Measurements from ENCODE around the gene EPB41L1.

The EPB41L1 gene

DNA sequence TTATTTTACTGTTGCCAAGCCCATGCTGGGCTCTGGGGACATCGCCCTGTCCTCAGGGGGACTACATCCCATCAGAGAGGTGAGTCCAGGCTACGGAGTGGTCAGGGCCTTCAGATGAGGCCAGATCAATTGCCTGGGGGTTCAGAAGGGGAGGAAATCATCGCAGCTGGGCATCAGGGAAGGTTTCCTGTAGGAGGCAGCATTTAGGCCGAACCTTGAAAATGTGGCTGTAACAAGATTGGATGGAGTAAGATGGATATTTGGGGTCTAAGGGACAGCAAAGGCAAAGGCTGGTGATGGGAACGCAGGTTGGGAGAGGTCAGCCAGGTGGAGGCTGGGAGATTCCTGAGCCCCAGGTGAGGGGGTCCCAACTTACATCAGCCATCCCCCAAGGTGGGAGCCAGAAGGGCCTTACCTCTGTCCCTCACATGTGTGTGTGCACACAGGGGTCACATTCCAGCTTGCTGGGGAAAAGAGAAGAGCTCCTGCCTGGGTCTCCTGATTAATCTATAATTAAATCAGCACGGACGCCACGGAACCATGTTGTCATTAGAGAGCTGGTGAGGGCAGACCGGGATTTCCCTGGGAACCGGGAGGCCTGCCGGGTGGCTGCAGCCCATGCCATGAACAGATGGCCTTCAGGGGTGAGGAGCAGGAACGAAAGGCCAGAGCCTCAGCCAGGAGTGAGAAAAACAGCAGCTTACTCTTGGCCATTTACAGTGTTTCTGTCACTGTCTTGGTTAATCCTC, 121.1 kb downstream of the EPB41L1 start:
- no peak overlapping the region for H3K27ac Mint-ChIP-seq
- H3K27me3 Mint-ChIP-seq, result peaks cover 20% of the 10 kb centered on the region
- no peaks in the 10 kb centered on the region for H3K36me3 Mint-ChIP-seq
- no peak overlapping the region for H3K4me3 Mint-ChIP-seq
- H3K9me3 Mint-ChIP-seq, result no peaks in the 10 kb centered on the region
- CTCF ChIA-PET, result no interaction called here
- H3K4me1 Mint-ChIP-seq, result no peaks in the 10 kb centered on the region
- no peak for DNase-seq

GRCh38 chr20:36277546-36277945, 123.0 kb downstream of the EPB41L1 start:
- Mint-ChIP-seq H3K4me3 (no peak overlapping the region), H3K36me3 (no peaks in the 10 kb centered on the region), H3K4me1 (no peaks in the 10 kb centered on the region), H3K27me3 (peaks cover 26% of the 10 kb centered on the region), H3K27ac (no peak overlapping the region), H3K9me3 (no peaks in the 10 kb centered on the region)
- DNase-seq, result no peak
- CTCF ChIA-PET, result no interaction called here

DNA sequence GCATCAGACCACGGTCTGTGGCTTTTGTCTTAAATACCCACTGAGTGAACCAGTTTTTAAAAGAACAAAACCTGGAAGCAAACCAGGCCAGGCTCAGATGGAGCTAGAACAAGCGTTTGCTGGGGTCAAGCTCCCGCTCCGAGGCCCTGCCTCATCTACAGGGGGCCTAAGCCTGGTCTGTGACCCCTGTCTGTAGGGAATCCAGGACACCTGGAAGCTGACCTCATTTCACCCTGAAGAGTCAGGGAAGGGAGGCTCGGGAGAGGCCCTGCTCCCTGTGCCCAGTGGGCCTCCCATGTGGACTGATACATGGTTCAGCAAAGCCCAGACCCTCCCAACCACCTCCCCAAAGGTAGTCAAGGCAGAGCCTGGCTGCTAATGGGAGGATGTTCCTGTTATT, 124.8 kb downstream of the EPB41L1 start:
- Mint-ChIP-seq H3K27me3 (peaks cover 23% of the 10 kb centered on the region), H3K4me1 (no peaks in the 10 kb centered on the region), H3K27ac (no peak overlapping the region), H3K36me3 (no peaks in the 10 kb centered on the region), H3K4me3 (no peak overlapping the region), H3K9me3 (no peaks in the 10 kb centered on the region)
- CTCF ChIA-PET, result interaction anchor here (0.7 kb wide), 1 partner anchor 287 kb away, joined by 3 read pairs; no protein-coding TSS in a partner anchor
- no peak for DNase-seq

DNA sequence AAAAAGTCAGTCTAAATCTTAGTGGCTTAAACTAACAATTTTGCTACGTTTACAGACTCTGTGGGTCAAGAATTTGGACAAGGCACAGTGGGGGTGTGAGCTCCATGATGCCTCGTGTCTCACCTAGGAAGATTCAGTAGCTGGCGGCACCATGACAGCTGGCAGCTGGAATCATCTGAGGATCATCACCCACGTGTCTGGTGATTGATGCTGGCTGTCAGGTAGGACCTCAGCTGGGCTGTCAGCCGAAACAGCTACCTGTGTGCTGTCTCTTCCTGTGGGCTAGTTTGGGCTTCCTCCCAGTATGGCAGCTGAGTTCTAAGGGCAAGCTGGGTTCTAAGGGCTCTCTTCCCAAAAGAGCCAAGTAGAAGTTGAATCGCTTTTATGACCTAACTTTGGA, 125.2 kb downstream of the EPB41L1 start:
- Mint-ChIP-seq H3K27ac (no peak overlapping the region), H3K27me3 (peaks cover 23% of the 10 kb centered on the region), H3K4me3 (no peak overlapping the region), H3K36me3 (no peaks in the 10 kb centered on the region), H3K4me1 (no peaks in the 10 kb centered on the region), H3K9me3 (no peaks in the 10 kb centered on the region)
- CTCF ChIA-PET, result no interaction called here
- DNase-seq, result no peak

- no peak overlapping the region for H3K27ac Mint-ChIP-seq
- H3K4me3 Mint-ChIP-seq, result no peak overlapping the region
- H3K27me3 Mint-ChIP-seq, result peaks cover 27% of the 10 kb centered on the region
- CTCF ChIA-PET, result no interaction called here
- no peak for DNase-seq
- no peaks in the 10 kb centered on the region for H3K4me1 Mint-ChIP-seq
- no peaks in the 10 kb centered on the region for H3K9me3 Mint-ChIP-seq
- no peaks in the 10 kb centered on the region for H3K36me3 Mint-ChIP-seq
These were observed 127.3 kb downstream of the EPB41L1 start for GRCh38 chr20:36281785-36282380.
